ENCODE data around the gene TAL2. TPM values are rescaled to one million over a fixed set of nuclear protein-coding genes. Genes with fewer than 3 reads are reported as not detected.

Gene TAL2
- total RNA-seq, 1 donor from 2014 or later = not detected

DNA sequence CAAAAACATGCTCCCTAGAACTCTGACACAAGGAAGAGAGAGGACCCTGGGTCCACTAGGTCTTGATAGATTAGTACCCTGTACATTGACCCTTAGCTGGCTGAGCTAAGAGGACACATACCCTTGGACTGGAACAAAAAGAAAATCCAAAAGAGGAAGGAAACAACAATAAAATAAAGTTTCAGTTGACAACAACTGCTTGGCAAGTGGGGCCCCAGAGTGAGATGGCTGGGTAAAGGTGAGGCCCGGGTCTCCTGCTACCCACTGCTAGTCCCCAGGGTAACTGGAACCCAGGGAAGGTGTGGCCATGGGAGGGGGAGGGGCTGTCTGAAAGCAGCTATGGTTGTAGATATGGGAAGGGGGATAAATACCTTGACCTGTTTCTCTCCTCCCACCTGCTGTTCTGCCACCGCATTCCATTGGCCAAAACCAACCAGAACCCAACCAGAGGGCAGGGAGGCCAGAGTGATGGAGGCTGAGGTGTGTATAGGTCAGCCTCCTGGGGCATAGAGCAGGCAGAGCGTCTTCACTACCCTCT lies 11.7 kb downstream of the TAL2 start:
- no peak for ATAC-seq
- no peak for DNase-seq (ENCODE audit: low spot score)

DNA sequence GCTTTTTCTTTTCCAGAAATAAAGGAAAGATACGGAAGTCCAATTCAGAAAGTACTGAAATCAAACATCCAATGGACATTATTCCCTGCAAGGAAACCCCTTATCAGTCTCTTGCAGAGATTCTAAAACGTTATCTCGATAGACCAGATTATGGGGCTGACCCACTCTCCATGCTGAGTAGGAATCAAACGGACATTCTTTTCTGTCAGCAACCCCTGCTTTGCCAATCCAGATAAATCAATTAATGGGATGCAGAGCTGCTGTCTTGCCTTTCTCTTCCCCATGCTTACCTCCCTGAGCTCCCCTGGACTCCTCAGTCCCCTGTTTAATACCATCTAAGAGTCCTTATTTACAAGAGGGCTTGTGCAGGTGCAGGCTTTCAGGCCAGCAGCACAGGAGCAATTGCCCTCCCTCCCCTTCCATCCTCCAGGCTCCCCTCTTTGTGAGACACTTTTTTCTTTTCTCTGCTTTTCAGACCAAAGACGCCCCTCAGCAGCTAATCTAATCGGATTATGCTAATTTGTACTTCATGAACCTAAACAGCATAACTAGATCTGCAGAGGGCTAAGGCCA lies 14.2 kb downstream of the TAL2 start:
- no peak for DNase-seq (ENCODE audit: low spot score)
- ATAC-seq = no peak

DNA sequence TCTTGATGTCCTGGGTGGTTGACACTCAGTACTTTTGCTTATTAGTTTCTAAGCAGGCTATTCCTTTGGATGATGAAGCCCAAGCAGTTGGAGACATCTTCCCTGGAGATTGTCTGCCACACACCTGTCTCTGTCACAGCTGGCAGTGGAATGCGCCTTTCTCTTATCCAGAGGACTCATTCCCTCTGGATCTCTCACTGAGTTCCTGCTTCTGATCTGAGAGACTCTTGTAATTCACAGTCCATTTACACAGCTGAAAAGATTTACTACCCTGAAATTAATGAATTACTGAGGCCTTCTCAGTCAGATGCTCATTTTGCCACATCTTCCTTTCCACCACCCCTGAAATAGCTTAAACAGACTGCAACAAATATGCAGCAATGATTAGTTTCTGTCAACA lies 15.9 kb downstream of the TAL2 start:
- ATAC-seq (no peak), DNase-seq (ENCODE audit: low spot score) (no peak)

DNA sequence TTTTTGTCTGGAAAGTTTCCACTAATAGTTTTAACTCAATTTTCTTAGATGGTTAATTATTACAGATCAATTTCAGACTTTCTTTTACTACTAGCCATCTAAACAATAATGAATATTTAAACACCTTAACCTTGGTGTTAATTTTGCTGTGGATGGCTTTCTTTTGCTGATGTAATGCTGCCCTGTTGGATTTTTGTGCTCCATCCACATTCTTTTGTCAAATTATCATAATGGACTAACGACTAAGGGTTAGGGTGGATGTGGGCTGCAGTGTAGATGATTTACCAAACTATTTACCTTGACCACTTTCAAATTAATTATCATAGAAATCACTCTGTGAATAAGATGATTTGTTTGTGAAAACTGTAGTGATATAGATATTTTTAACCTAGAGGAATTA lies 16.5 kb downstream of the TAL2 start:
- ATAC-seq = no peak

DNA sequence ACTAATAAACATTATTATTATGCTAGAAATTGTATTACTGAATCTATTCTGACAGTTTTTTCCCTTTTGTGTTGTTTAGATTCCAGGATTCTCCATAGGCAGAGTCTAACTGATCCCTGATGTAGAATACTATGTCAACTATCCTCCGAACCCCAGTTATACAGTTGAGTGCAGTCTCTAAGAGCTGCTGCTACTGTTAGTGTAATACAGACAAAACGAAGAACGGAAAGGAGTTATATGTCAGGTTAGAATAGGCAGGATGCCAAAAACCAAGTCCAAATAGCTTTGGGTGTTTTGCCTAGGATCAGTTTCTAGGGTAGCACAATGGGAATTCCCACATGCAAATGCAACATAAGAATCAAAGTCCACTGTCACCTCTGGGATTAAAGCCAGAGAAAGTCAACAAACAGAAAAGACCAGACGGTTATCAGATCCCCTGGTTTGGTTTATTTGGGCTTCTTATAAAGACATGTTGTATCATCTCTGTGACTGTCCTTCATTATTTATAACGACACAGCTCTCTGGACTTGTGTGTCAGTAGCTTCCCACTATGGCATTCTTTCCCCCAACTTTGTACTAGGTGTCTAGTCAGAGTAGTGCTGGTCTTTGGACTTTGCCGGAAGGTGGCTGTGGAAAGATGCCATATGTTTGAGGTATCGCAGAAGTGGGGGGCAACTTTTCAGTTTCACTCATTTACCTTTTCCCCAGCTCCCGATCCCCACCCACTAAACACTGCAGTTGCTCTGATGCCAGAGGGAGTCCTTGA lies 17.2 kb downstream of the TAL2 start:
- ATAC-seq = peak; percentile 93
- no peak for DNase-seq (ENCODE audit: low spot score)

More for the DNA sequence above, 16.5 kb downstream of the TAL2 start:
- no peak for DNase-seq (ENCODE audit: low spot score)

DNA sequence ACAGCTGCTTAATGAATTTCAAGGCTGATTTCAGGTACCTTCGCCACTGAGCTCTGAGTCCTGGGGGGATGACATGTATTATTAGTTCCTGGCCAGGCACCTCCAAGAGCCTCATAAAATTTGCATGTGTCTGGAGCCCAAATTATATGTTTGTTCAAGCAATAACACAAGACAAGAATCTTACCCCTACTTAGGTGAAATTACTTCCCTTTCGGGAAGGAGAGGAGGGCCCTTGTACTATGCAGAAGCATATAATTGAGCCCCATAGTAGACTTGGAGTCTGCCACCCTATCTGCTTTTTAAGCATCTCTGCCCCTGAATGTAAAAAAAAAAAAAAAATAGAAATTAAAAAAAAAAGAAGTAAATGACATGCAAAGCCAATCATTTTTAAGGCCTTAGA lies 19.1 kb downstream of the TAL2 start:
- DNase-seq (ENCODE audit: low spot score) (no peak), ATAC-seq (no peak)

DNA sequence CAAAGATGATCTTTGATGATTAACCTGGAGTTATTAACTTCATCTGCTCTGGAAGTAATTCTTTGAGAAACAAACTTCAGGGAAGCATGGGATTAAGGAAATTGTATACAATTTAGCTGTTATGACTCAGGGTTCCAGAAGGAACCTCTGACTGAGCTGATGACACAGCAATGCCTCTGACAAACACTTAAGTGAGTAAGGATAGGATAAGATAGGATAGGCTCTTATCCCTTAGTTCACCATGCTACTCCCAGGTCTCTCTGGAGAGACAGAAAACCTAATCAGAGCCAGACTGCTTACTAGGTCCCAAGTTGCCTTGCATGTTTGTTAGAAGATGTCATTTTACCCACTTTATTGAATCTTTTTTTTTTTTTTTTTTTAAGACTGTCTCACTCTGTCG lies 19.5 kb downstream of the TAL2 start:
- ATAC-seq (no peak), DNase-seq (ENCODE audit: low spot score) (no peak)

DNA sequence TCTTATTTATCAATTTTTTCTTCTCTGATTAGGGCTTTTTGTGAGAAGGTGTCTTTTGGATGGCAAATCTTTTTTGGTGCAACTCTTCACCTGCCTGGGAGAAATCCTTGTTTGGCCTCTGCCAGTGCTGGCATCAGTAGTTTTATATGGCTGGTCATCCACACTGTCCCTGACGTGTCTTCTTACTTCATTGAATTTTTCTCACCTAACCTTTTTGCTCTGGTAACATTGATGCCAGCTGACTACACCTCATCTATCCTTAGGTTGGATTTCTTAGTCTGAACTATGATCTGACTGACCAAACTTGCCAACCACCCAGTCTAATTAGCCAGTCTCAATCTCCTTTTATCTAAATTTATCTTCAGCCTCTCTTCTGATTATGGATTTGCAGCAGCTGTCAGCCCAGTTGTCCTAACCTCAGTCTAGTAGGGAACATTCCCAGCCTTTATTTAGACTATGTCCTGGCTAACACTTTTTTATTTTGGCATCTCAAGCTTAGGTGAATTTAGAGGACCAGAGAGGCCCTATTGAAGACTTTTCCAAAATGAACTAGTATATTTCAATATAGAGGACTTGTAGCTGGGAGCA lies 21.5 kb downstream of the TAL2 start:
- ATAC-seq (no peak), DNase-seq (ENCODE audit: low spot score) (no peak)

DNA sequence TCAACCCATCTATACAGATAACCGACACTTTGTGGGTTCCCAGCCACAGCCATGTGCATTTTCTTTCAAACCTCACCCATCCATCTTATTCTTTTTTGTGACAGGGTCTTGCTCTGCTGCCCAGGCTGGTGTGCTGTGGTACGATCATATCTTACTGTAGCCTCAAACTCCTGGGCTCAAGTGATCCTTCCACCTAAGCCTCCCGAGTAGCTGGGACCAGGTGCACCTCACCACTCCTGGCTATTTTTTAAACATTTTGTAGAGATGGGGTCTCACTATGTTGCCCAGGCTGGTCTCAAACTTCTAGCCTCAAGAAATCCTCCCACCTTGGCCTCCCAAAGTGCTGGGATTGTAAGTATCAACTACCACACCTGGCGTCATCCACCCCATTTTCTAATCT lies 24.7 kb downstream of the TAL2 start:
- DNase-seq (ENCODE audit: low spot score) = no peak
- no peak for ATAC-seq

DNA sequence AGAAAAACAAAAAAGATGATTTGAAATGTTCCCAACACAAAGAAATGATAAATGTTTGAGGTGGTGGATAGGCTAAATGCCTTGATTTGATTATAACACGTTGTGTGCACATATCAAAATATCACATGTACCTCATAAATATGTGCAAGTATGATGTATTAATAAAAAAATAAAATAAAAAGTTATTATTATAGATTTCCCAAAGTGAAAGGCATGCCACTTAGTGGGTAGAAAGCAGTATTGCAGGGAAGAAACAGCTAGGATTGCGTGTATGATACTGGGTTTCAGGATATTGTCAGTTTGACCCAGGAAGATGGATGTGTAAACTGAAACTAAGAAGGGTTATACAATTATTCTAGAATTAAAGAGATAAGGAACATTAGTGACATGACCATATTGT lies 28.5 kb downstream of the TAL2 start:
- ATAC-seq (no peak), DNase-seq (ENCODE audit: low spot score) (no peak)

DNA sequence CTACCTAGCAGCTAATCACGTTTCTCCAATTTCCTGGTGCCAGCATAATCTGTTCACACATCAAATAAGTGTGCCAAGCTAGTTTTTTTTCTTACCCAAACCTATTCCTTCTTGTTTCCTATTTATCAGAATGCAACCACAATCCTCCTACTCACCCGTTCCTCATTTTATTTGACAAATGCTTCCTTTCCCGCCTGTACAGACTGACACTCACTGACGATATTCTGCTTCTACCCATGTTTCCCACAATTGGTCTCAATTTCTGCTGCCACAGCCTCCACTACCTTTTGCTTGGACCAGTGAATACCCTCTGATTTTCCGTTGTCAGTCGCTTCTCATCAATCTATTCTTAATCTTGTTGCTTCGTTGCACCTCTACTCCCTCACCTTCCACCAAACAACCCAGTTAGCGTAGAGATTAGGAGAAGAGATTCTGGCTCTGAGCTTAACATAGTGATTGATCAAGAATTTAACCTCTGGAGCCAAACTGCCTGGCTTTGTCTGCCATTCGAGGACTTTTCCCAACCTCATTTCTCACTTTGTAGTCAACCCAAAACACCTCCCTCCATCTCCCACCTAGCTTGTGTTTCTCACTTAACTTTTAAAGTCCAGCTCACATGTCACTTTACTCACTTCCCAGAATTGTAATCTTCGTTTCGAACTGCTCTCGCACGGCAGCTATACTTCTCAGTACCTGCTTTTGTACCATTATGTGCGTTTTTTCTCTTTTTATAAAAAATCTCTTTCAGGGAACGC lies 31.4 kb downstream of the TAL2 start:
- DNase-seq (ENCODE audit: low spot score) = no peak
- peak; percentile 38 for ATAC-seq

DNA sequence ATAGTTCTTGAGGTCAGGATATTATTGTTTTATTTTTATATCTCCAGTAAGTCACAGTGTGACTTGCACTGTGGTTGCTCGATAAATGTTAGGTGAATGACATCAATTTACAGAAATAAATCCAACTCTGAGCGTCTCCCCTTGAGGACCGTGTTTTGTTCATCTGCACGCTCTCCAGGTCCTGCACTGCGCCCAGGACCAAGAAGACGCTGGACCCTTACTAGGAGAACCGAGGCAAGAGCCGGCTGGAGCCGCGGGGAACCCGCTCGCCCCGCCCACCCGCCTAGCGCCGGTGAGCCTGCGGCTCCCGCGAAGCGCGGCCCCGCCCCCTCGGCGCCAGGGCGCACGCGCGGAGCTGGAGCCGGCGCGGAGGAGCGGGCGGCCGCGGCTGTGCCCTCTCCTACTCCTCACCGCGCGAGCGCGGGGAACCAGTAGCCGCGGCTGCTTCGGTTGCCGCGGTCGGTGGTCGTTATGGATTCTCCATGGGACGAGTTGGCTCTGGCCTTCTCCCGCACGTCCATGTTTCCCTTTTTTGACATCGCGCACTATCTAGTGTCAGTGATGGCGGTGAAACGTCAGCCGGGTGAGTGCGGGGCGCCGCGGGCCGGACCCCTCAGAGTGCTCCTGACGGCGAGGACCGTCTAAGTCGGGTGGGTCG lies 32.1 kb downstream of the TAL2 start, which contains the start of gene TMEM38B:
Gene TMEM38B, plus strand, starts transcription at position 352 of the 658 bp plus-strand sequence. Its CDS starts 120 bp downstream, at position 472.
- ATAC-seq (peak; percentile 95), DNase-seq (ENCODE audit: low spot score) (peak; percentile 84)

DNA sequence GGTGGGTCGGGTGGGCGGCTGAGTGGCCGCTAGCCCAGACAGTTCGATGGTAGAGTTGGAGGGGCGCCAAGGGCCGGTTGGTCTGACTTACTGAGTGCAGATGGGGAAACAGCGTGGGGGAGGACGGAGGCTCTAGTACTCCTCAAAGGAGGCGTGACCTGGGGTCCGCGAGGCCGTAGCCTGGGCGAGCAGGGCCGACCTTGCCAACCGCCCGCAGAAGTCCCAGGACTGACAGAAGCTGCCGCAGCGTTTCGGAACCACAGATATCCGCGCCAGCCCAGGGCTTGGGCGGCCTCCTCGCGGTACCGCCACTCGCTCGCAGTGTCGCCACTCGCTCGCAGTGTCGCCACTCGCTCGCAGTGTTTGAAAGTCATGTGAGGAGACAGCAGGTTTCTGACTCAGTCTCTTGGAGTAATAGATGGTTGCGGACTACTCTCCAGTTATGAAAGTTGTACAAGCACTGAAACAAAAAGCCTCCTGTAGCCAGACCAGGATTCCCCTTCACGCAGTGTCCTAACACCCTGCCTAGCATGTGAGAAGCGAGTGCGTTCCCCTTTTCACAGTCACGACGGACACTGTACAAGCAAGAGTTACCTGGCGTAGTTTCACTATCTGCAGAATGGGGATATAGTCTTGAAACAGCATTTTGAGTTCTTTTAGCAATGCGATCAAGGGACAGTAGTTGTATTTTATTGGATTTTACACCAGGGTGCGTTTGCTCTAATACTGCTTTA lies 32.8 kb downstream of the TAL2 start:
- ATAC-seq (peak; percentile 79), DNase-seq (ENCODE audit: low spot score) (peak; percentile 74)

DNA sequence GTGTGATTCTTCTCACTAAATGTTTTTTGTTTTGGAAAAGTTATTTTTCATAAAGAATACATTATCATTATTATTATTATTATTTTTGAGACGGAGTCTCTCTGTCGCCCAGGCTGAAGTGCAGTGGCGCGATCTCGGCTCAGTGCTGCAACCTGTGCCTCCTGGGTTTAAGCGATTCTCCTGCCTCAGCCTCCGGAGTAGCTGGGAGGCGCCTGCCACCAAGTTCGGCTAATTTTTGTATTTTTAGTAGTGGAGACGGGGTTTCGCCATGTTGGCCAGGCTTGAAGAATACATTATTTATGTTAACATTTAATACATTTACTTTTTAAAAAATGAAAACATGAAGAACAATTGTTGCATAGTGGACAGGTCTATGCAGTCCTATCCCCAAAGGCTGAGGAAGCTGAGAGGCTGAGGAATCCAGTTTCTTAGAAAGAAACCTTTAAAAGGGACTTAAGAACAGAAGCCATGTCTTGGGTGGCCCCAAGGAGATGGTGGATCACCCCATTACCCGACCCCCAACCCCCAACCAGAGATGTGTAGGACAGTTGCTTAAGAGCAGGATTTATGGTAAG lies 34.0 kb downstream of the TAL2 start:
- DNase-seq (ENCODE audit: low spot score) = no peak
- ATAC-seq = no peak

DNA sequence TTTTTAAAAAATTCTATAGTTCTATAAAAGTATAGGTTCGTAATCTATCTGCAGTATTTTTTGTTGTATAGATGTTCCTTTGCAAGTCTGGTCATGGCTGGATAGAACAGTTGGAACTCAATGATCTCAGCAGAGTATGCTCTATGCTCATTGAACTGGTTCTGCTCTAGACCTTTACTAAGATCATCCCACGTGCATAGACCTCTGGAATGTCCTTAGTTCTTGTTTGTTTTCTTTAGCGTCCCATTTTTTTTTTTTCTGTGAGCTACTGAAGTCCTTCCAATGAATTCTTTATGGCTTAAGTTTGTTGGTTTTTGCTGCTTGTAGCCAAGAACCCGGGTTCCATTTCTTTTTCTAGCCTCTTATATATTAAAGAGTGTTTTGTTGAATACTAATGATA lies 35.6 kb downstream of the TAL2 start:
- DNase-seq (ENCODE audit: low spot score) (no peak), ATAC-seq (no peak)

DNA sequence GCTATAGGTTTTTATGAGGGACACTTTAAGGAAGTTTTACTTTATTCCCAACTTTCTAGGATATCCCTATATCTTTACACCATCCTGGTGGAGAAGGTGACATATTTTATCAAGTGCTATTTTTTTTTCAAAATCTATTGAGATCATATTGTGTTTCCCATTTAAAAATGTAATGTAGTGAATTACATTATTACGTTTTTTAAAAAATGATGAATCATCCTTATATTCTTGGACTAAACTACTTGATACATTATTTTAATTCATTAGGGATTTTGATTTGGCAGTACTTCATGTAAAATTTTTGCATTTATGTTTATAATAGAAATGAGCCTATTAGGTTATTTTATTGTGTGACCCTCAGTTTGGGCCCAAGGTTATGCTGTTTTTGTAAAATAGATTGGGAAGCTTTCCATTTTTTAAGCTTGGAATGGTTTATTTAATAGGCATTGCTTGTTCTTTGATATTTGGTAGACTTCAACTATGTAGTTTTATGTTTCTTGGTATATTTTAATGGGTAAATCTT lies 36.2 kb downstream of the TAL2 start:
- ATAC-seq (no peak), DNase-seq (ENCODE audit: low spot score) (no peak)

DNA sequence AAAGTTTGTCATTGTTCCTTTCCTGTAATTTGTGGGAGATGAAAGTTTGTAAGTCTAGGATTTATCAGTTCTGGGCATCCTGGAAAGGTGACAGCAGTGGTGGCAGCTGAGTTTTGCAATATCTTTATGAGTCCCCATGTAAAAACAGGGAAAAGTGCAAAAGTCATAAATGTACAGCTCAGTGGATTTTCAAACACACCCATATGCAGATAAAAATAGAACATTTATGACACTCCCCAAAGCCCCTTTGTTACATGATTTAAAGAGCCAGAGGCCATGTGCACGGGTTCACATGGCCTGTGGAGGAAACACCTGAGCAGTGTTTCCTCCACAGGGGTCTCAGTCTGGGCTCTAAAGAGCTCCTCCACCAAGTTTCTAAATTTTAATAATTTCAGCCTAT lies 38.4 kb downstream of the TAL2 start:
- ATAC-seq = no peak
- no peak for DNase-seq (ENCODE audit: low spot score)

DNA sequence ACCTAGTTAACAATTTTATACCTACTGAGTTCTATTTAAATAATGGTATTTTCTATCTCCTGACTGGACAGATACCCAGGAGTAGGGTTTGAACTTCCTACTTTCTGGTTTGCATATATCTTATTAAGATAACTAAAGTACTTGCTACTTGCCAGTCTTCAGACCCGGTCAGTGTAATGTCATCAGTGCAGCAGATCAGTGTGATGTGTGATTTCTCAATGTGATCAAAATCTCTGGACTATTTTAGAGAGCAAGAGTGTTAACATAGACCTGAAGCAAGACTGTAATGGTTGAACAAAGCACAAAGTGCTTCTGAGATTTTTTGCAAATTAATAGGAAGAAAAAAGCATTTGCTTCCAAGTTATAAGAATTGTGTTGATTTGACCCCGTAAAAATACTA lies 38.9 kb downstream of the TAL2 start:
- DNase-seq (ENCODE audit: low spot score) (no peak), ATAC-seq (peak; percentile 44)

DNA sequence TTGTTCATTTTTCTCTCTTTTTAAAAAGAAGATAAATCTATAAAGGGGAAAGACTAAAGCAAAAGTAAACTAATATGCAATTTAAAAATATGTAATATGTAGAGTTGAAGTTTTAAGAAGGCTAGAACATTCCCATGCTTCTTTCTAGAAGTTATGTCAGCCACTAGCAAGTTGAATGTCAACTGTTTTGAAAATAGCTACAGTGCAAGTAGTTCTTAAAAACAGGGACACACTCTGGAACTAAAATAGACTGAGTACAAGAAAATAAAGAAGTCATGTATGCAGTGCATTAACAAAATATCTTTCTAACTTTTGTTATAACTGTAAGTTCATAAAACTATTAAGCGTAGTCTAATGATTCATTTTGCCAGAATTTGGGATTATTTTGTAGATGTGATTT lies 40.0 kb downstream of the TAL2 start:
- no peak for DNase-seq (ENCODE audit: low spot score)
- ATAC-seq = no peak
